Astrocyte (in vitro differentiated cells and primary cell): Measurements from ENCODE around the gene KRTAP5-8. TPM values are rescaled to one million over a fixed set of nuclear protein-coding genes. Genes with fewer than 3 reads are reported as not detected.
"Not testable (repeated sequence)": the region's sequence is repeated elsewhere in the genome, so short reads cannot be mapped to it uniquely, and the experiment has no call there.

Experiments
- DNase-seq: peaks from one replicate; pipeline ENCODE4 v3.0.0-alpha.2; 2010; ENCODE audit warnings: low read depth
- FAIRE-seq: peaks from 2 replicates; lab custom pipeline; 2011; peaks lifted over from hg19 to GRCh38; lab: Jason Lieb, UNC
- H2AFZ ChIP-seq: 2 replicates; pipeline ENCODE4 v1.6.0; 2012; ENCODE audit warnings: low read depth, low read length, inconsistent platforms
- H3K27ac ChIP-seq: 2 replicates; pipeline ENCODE4 v1.5.1; 2011; ENCODE audit warnings: low read depth, low read length, inconsistent platforms
- H3K27me3 ChIP-seq: 2 replicates; pipeline ENCODE4 v1.6.0; 2011; ENCODE audit warnings: low read length, inconsistent platforms; ENCODE audit not compliant: insufficient read depth
- H3K36me3 ChIP-seq: 2 replicates; pipeline ENCODE4 v1.5.1; 2011; ENCODE audit warnings: low read length, inconsistent platforms; ENCODE audit not compliant: insufficient read depth
- H3K4me1 ChIP-seq: 2 replicates; pipeline ENCODE4 v1.5.1; 2011; ENCODE audit warnings: low read length, inconsistent platforms; ENCODE audit not compliant: insufficient read depth
- H3K4me2 ChIP-seq: 2 replicates; pipeline ENCODE4 v1.6.0; 2012; ENCODE audit warnings: low read length, inconsistent platforms
- H3K4me3 ChIP-seq: 2 replicates; pipeline ENCODE4 v1.5.1; 2011; ENCODE audit warnings: low read depth, mild to moderate bottlenecking, low read length, inconsistent platforms; ENCODE audit not compliant: insufficient read depth
- H3K79me2 ChIP-seq: 2 replicates; pipeline ENCODE4 v1.6.0; 2012; ENCODE audit warnings: mild to moderate bottlenecking, low read length, inconsistent platforms; ENCODE audit not compliant: insufficient read depth
- H3K9ac ChIP-seq: 2 replicates; pipeline ENCODE4 v1.6.0; 2012; ENCODE audit warnings: mild to moderate bottlenecking, low read length, inconsistent platforms
- H3K9me3 ChIP-seq: 2 replicates; pipeline ENCODE4 v1.5.1; 2012; ENCODE audit warnings: low read depth, mild to moderate bottlenecking, low read length, inconsistent platforms; ENCODE audit not compliant: insufficient read depth
- H4K20me1 ChIP-seq: 2 replicates; pipeline ENCODE4 v1.6.0; 2012; ENCODE audit warnings: low read length, inconsistent platforms; ENCODE audit not compliant: insufficient read depth
- H3K27ac Mint-ChIP-seq: one replicate; pipeline ENCODE4 v1.8.0; 2021; ENCODE audit warnings: mild to moderate bottlenecking, mixed read lengths; ENCODE audit not compliant: unreplicated experiment
- H3K27me3 Mint-ChIP-seq: one replicate; pipeline ENCODE4 v1.8.0; 2021; ENCODE audit warnings: low read depth, mixed read lengths; ENCODE audit not compliant: unreplicated experiment
- H3K36me3 Mint-ChIP-seq: one replicate; pipeline ENCODE4 v1.8.0; 2021; ENCODE audit warnings: low read depth, mixed read lengths; ENCODE audit not compliant: unreplicated experiment
- H3K4me1 Mint-ChIP-seq: one replicate; pipeline ENCODE4 v1.8.0; 2021; ENCODE audit warnings: low read depth, mixed read lengths; ENCODE audit not compliant: unreplicated experiment
- H3K4me3 Mint-ChIP-seq: one replicate; pipeline ENCODE4 v1.8.0; 2021; ENCODE audit warnings: mild to moderate bottlenecking, moderate library complexity, mixed read lengths; ENCODE audit not compliant: unreplicated experiment
- H3K9me3 Mint-ChIP-seq: one replicate; pipeline ENCODE4 v1.8.0; 2021; ENCODE audit warnings: mild to moderate bottlenecking, mixed read lengths; ENCODE audit not compliant: unreplicated experiment
- CTCF ChIP-seq: IDR thresholded peaks from 2 replicates; pipeline ENCODE4 v1.5.1; 2011; ENCODE audit warnings: low read depth, mild to moderate bottlenecking, inconsistent platforms, low read length, moderate library complexity; ENCODE audit not compliant: insufficient read depth
- EZH2 ChIP-seq: IDR thresholded peaks from 2 replicates; pipeline ENCODE4 v1.6.1; 2012; ENCODE audit warnings: mild to moderate bottlenecking, low read length, inconsistent platforms; ENCODE audit not compliant: insufficient read depth
- total RNA-seq: library from RNA; stranded (reverse); gene quantifications from 2 replicates; pipeline ENCODE4 v1.2.1, GENCODE V29; 2021

KRTAP5-8 gene
- total RNA-seq, 1 donor from 2014 or later = not detected

- no peak overlapping the region for H3K27ac ChIP-seq
- H3K4me1 ChIP-seq = no peaks in the 10 kb centered on the region
- FAIRE-seq = no peak
- no peaks in the 10 kb centered on the region for H3K9me3 ChIP-seq
- no peak overlapping the region for H3K4me3 ChIP-seq
- H3K36me3 Mint-ChIP-seq = no peaks in the 10 kb centered on the region
- no peaks in the 10 kb centered on the region for H4K20me1 ChIP-seq
- H2AFZ ChIP-seq = no peak overlapping the region
- peaks cover 17% of the 10 kb centered on the region for H3K27me3 Mint-ChIP-seq
- H3K4me1 Mint-ChIP-seq = peaks cover 20% of the 10 kb centered on the region
- H3K9me3 Mint-ChIP-seq = peaks cover 3% of the 10 kb centered on the region
- H3K9ac ChIP-seq = no peak overlapping the region
- H3K79me2 ChIP-seq = no peaks in the 10 kb centered on the region
- H3K27ac Mint-ChIP-seq = peak overlapping the region; percentile 6
- H3K4me2 ChIP-seq = no peak overlapping the region
- TF ChIP-seq CTCF = no peak
- TF ChIP-seq EZH2 = no peak
- DNase-seq = no peak
- no peak overlapping the region for H3K4me3 Mint-ChIP-seq
- no peaks in the 10 kb centered on the region for H3K27me3 ChIP-seq
- no peaks in the 10 kb centered on the region for H3K36me3 ChIP-seq
These were observed 44.0 kb downstream of the KRTAP5-8 start for GRCh38 chr11:71581826-71582225.

DNA sequence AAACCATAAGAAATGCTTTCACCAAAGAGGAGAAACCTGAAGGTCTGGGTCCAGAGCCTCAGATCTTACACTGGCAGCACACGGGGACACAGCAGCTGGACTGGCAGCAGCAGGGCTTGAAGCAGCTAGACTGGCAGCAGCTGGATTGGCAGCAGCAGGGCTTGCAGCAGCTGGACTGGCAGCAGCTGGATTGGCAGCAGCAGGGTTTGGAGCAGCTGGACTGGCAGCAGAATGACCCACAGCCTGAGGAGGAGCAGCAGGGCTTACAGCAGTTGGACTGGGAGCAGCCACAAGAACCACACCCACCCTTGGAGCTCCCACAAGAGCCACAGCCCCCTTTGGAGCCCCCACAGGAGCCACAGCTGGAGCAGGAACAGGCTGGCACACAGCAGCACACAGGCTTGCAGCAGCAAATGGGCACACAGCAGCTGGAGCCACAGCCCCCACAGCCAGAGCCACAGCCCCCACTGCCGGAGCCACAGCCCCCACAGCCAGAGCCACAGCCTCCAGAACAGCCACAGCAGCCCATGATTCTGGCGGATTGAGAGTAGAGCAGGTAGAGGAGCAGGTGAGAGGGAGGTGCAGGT lies 44.6 kb downstream of the KRTAP5-8 start, which contains the start of gene KRTAP5-11:
Gene KRTAP5-11, minus strand, starts transcription at position 567 of the 587 bp plus-strand sequence. Its CDS starts 38 bp downstream, at position 529.
- no peaks in the 10 kb centered on the region for H3K36me3 Mint-ChIP-seq
- no peak for FAIRE-seq
- peaks cover 3% of the 10 kb centered on the region for H3K9me3 Mint-ChIP-seq
- Histone ChIP-seq H3K9me3 (no peaks in the 10 kb centered on the region), H3K4me2 (no peak within 1 kb of the TSS), H3K27ac (no peak within 1 kb of the TSS), H3K36me3 (no peaks in the 10 kb centered on the region), H3K79me2 (no peaks in the 10 kb centered on the region), H3K4me1 (no peaks in the 10 kb centered on the region), H3K27me3 (no peaks in the 10 kb centered on the region), H2AFZ (no peak within 1 kb of the TSS), H3K4me3 (no peak within 1 kb of the TSS), H3K9ac (no peak within 1 kb of the TSS), H4K20me1 (no peaks in the 10 kb centered on the region)
- DNase-seq = no peak
- H3K27me3 Mint-ChIP-seq = peaks cover 17% of the 10 kb centered on the region
- H3K4me3 Mint-ChIP-seq = no peak within 1 kb of the TSS
- H3K27ac Mint-ChIP-seq = peak within 1 kb of the TSS; percentile 6
- H3K4me1 Mint-ChIP-seq = peaks cover 24% of the 10 kb centered on the region
- no peak for TF ChIP-seq EZH2
- TF ChIP-seq CTCF = no peak

- H3K27ac Mint-ChIP-seq, H3K9me3 Mint-ChIP-seq, H3K4me1 ChIP-seq, H3K4me3 Mint-ChIP-seq, H4K20me1 ChIP-seq, FAIRE-seq, H3K4me3 ChIP-seq, H3K27me3 ChIP-seq, H3K4me2 ChIP-seq, DNase-seq, H3K79me2 ChIP-seq, H3K27ac ChIP-seq, H3K9me3 ChIP-seq, H3K36me3 Mint-ChIP-seq, H2AFZ ChIP-seq, H3K9ac ChIP-seq, H3K36me3 ChIP-seq: not testable (repeated sequence)
- Mint-ChIP-seq H3K4me1 (peaks cover 24% of the 10 kb centered on the region), H3K27me3 (peaks cover 17% of the 10 kb centered on the region)
These were observed 45.1 kb downstream of the KRTAP5-8 start for GRCh38 chr11:71582969-71583368.

- H3K79me2 ChIP-seq, H4K20me1 ChIP-seq, H3K9ac ChIP-seq, H2AFZ ChIP-seq, H3K27me3 ChIP-seq, H3K9me3 ChIP-seq, H3K9me3 Mint-ChIP-seq, H3K36me3 Mint-ChIP-seq, H3K4me3 ChIP-seq, DNase-seq, H3K27ac ChIP-seq, FAIRE-seq, H3K4me2 ChIP-seq, H3K27ac Mint-ChIP-seq, H3K36me3 ChIP-seq, H3K4me1 ChIP-seq, H3K4me3 Mint-ChIP-seq: not testable (repeated sequence)
- Mint-ChIP-seq H3K4me1 (peaks cover 19% of the 10 kb centered on the region), H3K27me3 (peaks cover 23% of the 10 kb centered on the region)
These were observed 47.8 kb downstream of the KRTAP5-8 start for GRCh38 chr11:71585673-71586072.

- peaks cover 23% of the 10 kb centered on the region for H3K27me3 Mint-ChIP-seq
- H3K36me3 Mint-ChIP-seq, H3K36me3 ChIP-seq, H3K27ac ChIP-seq, H3K9me3 Mint-ChIP-seq, H3K4me2 ChIP-seq, H4K20me1 ChIP-seq, H3K9me3 ChIP-seq, FAIRE-seq, H3K9ac ChIP-seq, H2AFZ ChIP-seq, H3K79me2 ChIP-seq, DNase-seq, H3K4me3 Mint-ChIP-seq, H3K27me3 ChIP-seq, H3K27ac Mint-ChIP-seq, H3K4me3 ChIP-seq, H3K4me1 ChIP-seq: not testable (repeated sequence)
- peaks cover 13% of the 10 kb centered on the region for H3K4me1 Mint-ChIP-seq
These were observed 50.5 kb downstream of the KRTAP5-8 start for GRCh38 chr11:71588314-71588713.
